K562 (cell line): ENCODE data around the gene WWTR1.

ENCODE experiments used
- EP300 ChIP-seq: IDR thresholded peaks from 2 replicates; pipeline ENCODE4 v1.6.1; 2012; ENCODE audit warnings: low read length, improper control_type of control experiment
- TAF9B ChIP-seq: fragments of 450-650 bp; IDR thresholded peaks from 2 replicates; pipeline ENCODE4 v1.6.1; 2018; ENCODE audit warnings: mild to moderate bottlenecking; ENCODE audit not compliant: partially characterized antibody
- ZBTB7A ChIP-seq: IDR thresholded peaks from 2 replicates; pipeline ENCODE4 v1.6.1; 2011; ENCODE audit warnings: low read depth, mild to moderate bottlenecking, low read length, moderate library complexity, borderline replicate concordance; ENCODE audit not compliant: control insufficient read depth
- ZNF12 ChIP-seq: sonication (generic); formaldehyde crosslinking; IDR thresholded peaks from 2 replicates; pipeline ENCODE4 v1.4.0; 2020; ENCODE audit warnings: mild to moderate bottlenecking, missing genetic modification reagents

GRCh38 chr3:149620291-149621020 lies 37.4 kb downstream of the WWTR1 start:
- no peak for TF ChIP-seq EP300
- no peak for TF ChIP-seq ZNF12 (CRISPR knock-in tag)
- no peak for TF ChIP-seq TAF9B
- no peak for TF ChIP-seq ZBTB7A
